B cell (primary cell): Measurements from ENCODE around the gene SGIP1.

ENCODE experiments used
- EZH2 ChIP-seq: IDR thresholded peaks from 2 replicates; pipeline ENCODE4 v1.6.1; 2012; ENCODE audit warnings: borderline replicate concordance, low read depth, mild to moderate bottlenecking, moderate library complexity, low read length; ENCODE audit not compliant: insufficient read depth, poor library complexity, severe bottlenecking
- TF ChIP-seq, protein P1 (sequence below): fragments of 200-600 bp; IDR thresholded peaks from one replicate; pipeline ENCODE4 v1.8.0; 2022; ENCODE audit warnings: antibody characterized with exemption, mild to moderate bottlenecking

DNA sequence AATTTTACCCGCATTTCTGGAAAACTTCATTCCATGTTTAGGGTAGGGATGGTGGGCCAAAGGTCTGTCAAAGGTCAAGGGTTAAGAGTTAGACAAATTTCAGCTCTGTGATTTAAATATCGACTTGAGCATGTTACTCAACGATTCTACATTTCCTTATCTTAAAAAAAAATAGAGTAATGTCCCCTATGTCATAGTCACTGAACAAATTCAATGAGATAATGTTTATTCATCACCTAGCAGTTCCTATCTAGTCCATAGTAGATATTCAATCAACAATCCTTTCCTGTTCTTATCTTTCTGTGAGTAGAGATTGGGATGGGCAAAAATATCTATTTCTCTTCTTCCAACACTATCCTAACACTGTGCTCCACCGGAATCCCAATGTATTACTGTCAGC, 217.2 kb downstream of the SGIP1 start:
- TF ChIP-seq EZH2: no peak
- TF ChIP-seq, protein P1, sequence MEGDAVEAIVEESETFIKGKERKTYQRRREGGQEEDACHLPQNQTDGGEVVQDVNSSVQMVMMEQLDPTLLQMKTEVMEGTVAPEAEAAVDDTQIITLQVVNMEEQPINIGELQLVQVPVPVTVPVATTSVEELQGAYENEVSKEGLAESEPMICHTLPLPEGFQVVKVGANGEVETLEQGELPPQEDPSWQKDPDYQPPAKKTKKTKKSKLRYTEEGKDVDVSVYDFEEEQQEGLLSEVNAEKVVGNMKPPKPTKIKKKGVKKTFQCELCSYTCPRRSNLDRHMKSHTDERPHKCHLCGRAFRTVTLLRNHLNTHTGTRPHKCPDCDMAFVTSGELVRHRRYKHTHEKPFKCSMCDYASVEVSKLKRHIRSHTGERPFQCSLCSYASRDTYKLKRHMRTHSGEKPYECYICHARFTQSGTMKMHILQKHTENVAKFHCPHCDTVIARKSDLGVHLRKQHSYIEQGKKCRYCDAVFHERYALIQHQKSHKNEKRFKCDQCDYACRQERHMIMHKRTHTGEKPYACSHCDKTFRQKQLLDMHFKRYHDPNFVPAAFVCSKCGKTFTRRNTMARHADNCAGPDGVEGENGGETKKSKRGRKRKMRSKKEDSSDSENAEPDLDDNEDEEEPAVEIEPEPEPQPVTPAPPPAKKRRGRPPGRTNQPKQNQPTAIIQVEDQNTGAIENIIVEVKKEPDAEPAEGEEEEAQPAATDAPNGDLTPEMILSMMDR: no peak
